Measurements from ENCODE around the gene INKA1.
"Not testable (repeated sequence)": the region's sequence is repeated elsewhere in the genome, so short reads cannot be mapped to it uniquely, and the experiment has no call there.

Gene INKA1

DNA sequence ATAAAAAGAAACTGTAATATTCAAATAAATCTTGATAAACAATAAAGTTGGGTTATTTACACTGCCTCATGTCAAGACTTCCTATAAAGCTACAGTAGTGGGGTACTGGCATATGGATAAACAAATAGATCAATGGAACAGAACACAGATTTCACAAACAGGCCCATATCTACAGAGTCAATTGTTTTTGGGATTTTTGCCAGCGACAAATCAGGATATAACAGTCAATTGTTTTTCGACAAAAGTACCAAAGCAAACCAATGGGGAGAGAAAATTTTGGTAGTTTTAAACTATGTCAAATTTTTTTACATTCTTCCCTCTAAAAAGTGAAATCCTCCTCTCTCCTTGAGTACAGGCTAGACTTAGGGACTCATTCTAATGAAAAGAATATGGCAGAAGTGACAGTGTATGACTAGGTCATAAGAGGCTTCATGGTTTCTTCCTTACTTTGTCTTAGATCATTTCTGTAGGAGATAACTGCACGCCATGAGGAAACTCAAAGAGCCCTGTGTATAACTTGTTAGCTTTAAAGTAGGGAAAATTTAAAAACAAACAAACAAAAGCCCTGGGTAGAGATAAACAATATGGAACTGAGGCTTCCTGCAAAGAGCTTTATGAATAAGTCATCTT lies 33.7 kb upstream of the INKA1 start:
- H3K4me3 ChIP-seq (ENCODE audit: low read depth, low read length): no peak overlapping the region
- TF ChIP-seq, protein P1, sequence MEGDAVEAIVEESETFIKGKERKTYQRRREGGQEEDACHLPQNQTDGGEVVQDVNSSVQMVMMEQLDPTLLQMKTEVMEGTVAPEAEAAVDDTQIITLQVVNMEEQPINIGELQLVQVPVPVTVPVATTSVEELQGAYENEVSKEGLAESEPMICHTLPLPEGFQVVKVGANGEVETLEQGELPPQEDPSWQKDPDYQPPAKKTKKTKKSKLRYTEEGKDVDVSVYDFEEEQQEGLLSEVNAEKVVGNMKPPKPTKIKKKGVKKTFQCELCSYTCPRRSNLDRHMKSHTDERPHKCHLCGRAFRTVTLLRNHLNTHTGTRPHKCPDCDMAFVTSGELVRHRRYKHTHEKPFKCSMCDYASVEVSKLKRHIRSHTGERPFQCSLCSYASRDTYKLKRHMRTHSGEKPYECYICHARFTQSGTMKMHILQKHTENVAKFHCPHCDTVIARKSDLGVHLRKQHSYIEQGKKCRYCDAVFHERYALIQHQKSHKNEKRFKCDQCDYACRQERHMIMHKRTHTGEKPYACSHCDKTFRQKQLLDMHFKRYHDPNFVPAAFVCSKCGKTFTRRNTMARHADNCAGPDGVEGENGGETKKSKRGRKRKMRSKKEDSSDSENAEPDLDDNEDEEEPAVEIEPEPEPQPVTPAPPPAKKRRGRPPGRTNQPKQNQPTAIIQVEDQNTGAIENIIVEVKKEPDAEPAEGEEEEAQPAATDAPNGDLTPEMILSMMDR (conservative IDR thresholded peaks at IDR 0.05; ENCODE audit: low read depth, low read length): no peak
- no peak for DNase-seq (ENCODE audit: low read depth)

DNA sequence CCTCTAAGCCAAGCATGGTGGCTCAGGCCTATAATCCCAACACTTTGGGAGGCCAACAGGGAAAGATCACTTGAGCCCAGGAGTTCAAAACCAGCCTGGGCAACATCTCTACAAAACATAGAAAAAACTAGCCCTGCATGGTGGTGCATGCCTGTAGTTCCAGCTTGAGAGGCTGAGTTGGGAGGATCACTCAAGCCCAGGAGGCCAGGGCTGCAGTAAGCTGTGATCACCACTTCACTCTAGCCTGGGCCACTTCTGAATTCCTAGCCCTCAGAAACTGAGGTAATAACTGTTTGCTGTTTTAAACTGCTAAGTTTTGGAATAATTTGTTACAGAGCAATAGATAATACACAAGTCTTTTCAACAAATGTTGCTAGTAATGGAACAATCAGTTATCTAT lies 33.1 kb upstream of the INKA1 start:
- TF ChIP-seq, protein P1 (conservative IDR thresholded peaks at IDR 0.05; ENCODE audit: low read depth, low read length): no peak
- no peak for DNase-seq (ENCODE audit: low read depth)
- no peak overlapping the region for H3K4me3 ChIP-seq (ENCODE audit: low read depth, low read length)

GRCh38 chr3:49771340-49771938 lies 31.6 kb upstream of the INKA1 start:
- H3K4me3 ChIP-seq (ENCODE audit: low read depth, low read length): no peak overlapping the region
- TF ChIP-seq, protein P1 (conservative IDR thresholded peaks at IDR 0.05; ENCODE audit: low read depth, low read length): no peak
- DNase-seq (ENCODE audit: low read depth): no peak

GRCh38 chr3:49772703-49773102 lies 30.4 kb upstream of the INKA1 start:
- H3K4me3 ChIP-seq (ENCODE audit: low read depth, low read length): no peak overlapping the region
- TF ChIP-seq, protein P1 (conservative IDR thresholded peaks at IDR 0.05; ENCODE audit: low read depth, low read length): no peak
- no peak for DNase-seq (ENCODE audit: low read depth)

DNA sequence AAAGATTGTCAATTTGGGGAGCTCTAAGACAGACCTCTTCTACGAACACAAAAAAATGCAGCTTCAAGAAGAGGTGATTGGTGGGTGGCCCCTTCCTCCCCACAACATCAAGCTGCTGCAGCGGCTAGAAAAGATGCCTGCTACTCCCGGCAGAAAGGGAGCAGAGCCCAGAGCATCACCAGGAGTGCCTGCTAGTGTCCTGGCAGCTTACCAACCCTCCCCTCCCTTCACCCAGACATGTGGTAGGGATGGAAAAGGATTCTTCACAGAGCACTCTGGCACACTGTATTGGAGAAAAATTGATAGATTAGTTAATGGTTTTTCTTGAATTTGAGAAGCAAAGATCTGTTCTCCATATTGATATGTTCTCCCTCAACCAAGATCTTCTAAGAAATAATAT lies 27.5 kb upstream of the INKA1 start:
- TF ChIP-seq, protein P1 (conservative IDR thresholded peaks at IDR 0.05; ENCODE audit: low read depth, low read length): no peak
- H3K4me3 ChIP-seq (ENCODE audit: low read depth, low read length): no peak overlapping the region
- no peak for DNase-seq (ENCODE audit: low read depth)

- H3K4me3 ChIP-seq (ENCODE audit: low read depth, low read length); DNase-seq (ENCODE audit: low read depth): not testable (repeated sequence)
Observed at GRCh38 chr3:49776101-49776500, 27.0 kb upstream of the INKA1 start.

GRCh38 chr3:49779358-49780079 lies 23.5 kb upstream of the INKA1 start:
- no peak overlapping the region for H3K4me3 ChIP-seq (ENCODE audit: low read depth, low read length)
- TF ChIP-seq, protein P1 (conservative IDR thresholded peaks at IDR 0.05; ENCODE audit: low read depth, low read length): no peak
- no peak for DNase-seq (ENCODE audit: low read depth)
